Stimulated activated CD8-positive, alpha-beta memory T cell treated with anti-CD3 and anti-CD28 coated beads, Interleukin-2, amount 100 ng/mL, for 1 hour (primary cell): ENCODE results near the gene MDGA2.

Source experiments
- DNase-seq, 2 donors: peaks; one replicate each; pipeline ENCODE4 v3.0.0-alpha.2; 2020; ENCODE audit warnings: low read depth in 2 of 2

Gene MDGA2

GRCh38 chr14:47675466-47676314, at the start of gene MDGA2:
Gene MDGA2 (minus strand): TSS chr14:47675605.
- no peak for DNase-seq

GRCh38 chr14:47722929-47723693, 47.7 kb upstream of the MDGA2 start:
- DNase-seq = no peak

GRCh38 chr14:47720281-47720680, 44.9 kb upstream of the MDGA2 start:
- no peak for DNase-seq

- DNase-seq = no peak
These were observed 39.9 kb upstream of the MDGA2 start for GRCh38 chr14:47715330-47715729.

GRCh38 chr14:47710581-47710980, 35.2 kb upstream of the MDGA2 start:
- DNase-seq = no peak

GRCh38 chr14:47705683-47706082, 30.3 kb upstream of the MDGA2 start:
- no peak for DNase-seq

- DNase-seq = no peak
These were observed 16.4 kb upstream of the MDGA2 start for GRCh38 chr14:47691829-47692228.

- no peak for DNase-seq
These were observed 3.6 kb upstream of the MDGA2 start for GRCh38 chr14:47678993-47679392.

GRCh38 chr14:47678157-47678556, 2.8 kb upstream of the MDGA2 start:
- DNase-seq = no peak

GRCh38 chr14:47676315-47676617, 861 bp upstream of the MDGA2 start:
- no peak for DNase-seq

GRCh38 chr14:47674543-47675465, 601 bp downstream of the MDGA2 start:
- no peak for DNase-seq

- no peak for DNase-seq
These were observed 1.3 kb downstream of the MDGA2 start for GRCh38 chr14:47674148-47674542.

GRCh38 chr14:47665337-47666134, 9.9 kb downstream of the MDGA2 start:
- no peak for DNase-seq

- DNase-seq = no peak
These were observed 12.9 kb downstream of the MDGA2 start for GRCh38 chr14:47662466-47662865.

GRCh38 chr14:47660158-47660557, 15.2 kb downstream of the MDGA2 start:
- DNase-seq = no peak

- no peak for DNase-seq
These were observed 17.4 kb downstream of the MDGA2 start for GRCh38 chr14:47658041-47658440.

- DNase-seq = no peak
These were observed 18.3 kb downstream of the MDGA2 start for GRCh38 chr14:47657143-47657542.

GRCh38 chr14:47651337-47651736, 24.1 kb downstream of the MDGA2 start:
- no peak for DNase-seq

- DNase-seq = no peak
These were observed 37.7 kb downstream of the MDGA2 start for GRCh38 chr14:47637753-47638152.

- DNase-seq = no peak
These were observed 49.0 kb downstream of the MDGA2 start for GRCh38 chr14:47626151-47627035.
